OCI-LY3 (cell line): ENCODE measurements around the gene MMP8.

ENCODE experiments used
- CTCF ChIP-seq: fragments of 200-600, 300-600 bp; sonication (generic); IDR thresholded peaks from 2 replicates; pipeline ENCODE4 v1.5.1; 2014; ENCODE audit warnings: antibody characterized with exemption, low read length, low read depth
- EZH2phosphoT487 ChIP-seq: fragments of 200-600 bp; shearing (Covaris generic); IDR thresholded peaks from 2 replicates; pipeline ENCODE4 v1.6.1; 2018; ENCODE audit warnings: antibody characterized with exemption, mixed run types, low read depth

GRCh38 chr11:102678022-102678421, 46.7 kb downstream of the MMP8 start:
- TF ChIP-seq CTCF (no peak), EZH2phosphoT487 (no peak)
